Sigmoid colon (tissue), 4 donors: ENCODE results near the gene RASAL2.

Experiments
- CTCF ChIP-seq, 4 experiments: fragments of 450-650 bp in 3 of 4; fragments of 200-600 bp in 1 of 4; IDR thresholded peaks; one replicate each; pipeline ENCODE4 v1.5.1; 2016 to 2019; ENCODE audit warnings: antibody characterized with exemption in 4 of 4, mild to moderate bottlenecking in 3 of 4, moderate library complexity in 2 of 4
- POLR2AphosphoS5 ChIP-seq, 4 donors: sonication (generic); formaldehyde crosslinking; IDR thresholded peaks; one replicate each; pipeline ENCODE4 v1.6.1; 2017; ENCODE audit warnings: antibody characterized with exemption in 4 of 4

GRCh38 chr1:178065250-178065649, 28.7 kb upstream of the RASAL2 start:
- no peak for TF ChIP-seq CTCF (IDR thresholded peaks at IDR 0.05)
- TF ChIP-seq POLR2AphosphoS5 (IDR thresholded peaks at IDR 0.05) = no peak
